Panc1 (cell line): ENCODE results near the gene PYM1. TPM values are rescaled to one million over a fixed set of nuclear protein-coding genes. Genes with fewer than 3 reads are reported as not detected.
"Not testable (repeated sequence)": the region's sequence is repeated elsewhere in the genome, so short reads cannot be mapped to it uniquely, and the experiment has no call there.

ENCODE experiments used
- ATAC-seq: fragments of 200-7000 bp; cut with Tn5 transposase; 2 replicates; pipeline ENCODE4 v1.9.1; 2020; ENCODE audit warnings: mild to moderate bottlenecking, moderate library complexity
- BruUV-seq: library from RNA; stranded (reverse); fragments of 400-500 nt; replicated peaks from 2 replicates; lab custom pipeline; 2021; lab: Mats Ljungman, UMichigan
- CTCF ChIA-PET: fragments of 300-600 bp; sonication (Branson Sonifier 250); formaldehyde crosslinking; loops from one replicate; lab custom pipeline; 2022; ENCODE audit warnings: antibody characterized with exemption; lab: Charles Lee
- POLR2A ChIA-PET: fragments of 300-600 bp; sonication (Branson Sonifier 250); formaldehyde crosslinking; loops from one replicate; lab custom pipeline; 2022; ENCODE audit warnings: antibody characterized with exemption; lab: Charles Lee
- DNase-seq: peaks from one replicate; pipeline ENCODE4 v3.0.0-alpha.2; 2010; ENCODE audit warnings: low read depth, low spot score
- H3K27ac ChIP-seq: 2 replicates; pipeline ENCODE4 v1.5.1; 2011; ENCODE audit warnings: mild to moderate bottlenecking, low read length, inconsistent platforms
- H3K27me3 ChIP-seq: fragments of 200-500 bp; sonication (Bioruptor generic); 2 replicates; pipeline ENCODE4 v1.6.0; 2014; ENCODE audit warnings: low read length, inconsistent platforms; ENCODE audit not compliant: control insufficient read depth, insufficient read depth
- H3K36me3 ChIP-seq: fragments of 200-500 bp; sonication (Bioruptor generic); 2 replicates; pipeline ENCODE4 v1.5.1; 2014; ENCODE audit warnings: inconsistent platforms, mild to moderate bottlenecking, low read length, moderate library complexity; ENCODE audit not compliant: control insufficient read depth, insufficient read depth
- H3K4me1 ChIP-seq: 2 replicates; pipeline ENCODE4 v1.5.1; 2011; ENCODE audit warnings: inconsistent platforms, mild to moderate bottlenecking, low read length, moderate library complexity; ENCODE audit not compliant: control insufficient read depth, insufficient read depth
- H3K4me3 ChIP-seq, 2 experiments: 2 replicates each; pipeline ENCODE4 v1.5.1; 2011 to 2012; ENCODE audit warnings: low read depth in 2 of 2, low read length in 2 of 2, mild to moderate bottlenecking in 2 of 2, inconsistent platforms in 1 of 2, moderate library complexity in 1 of 2
- H3K9me3 ChIP-seq: fragments of 200-500 bp; sonication (Bioruptor generic); 2 replicates; pipeline ENCODE4 v1.5.1; 2014; ENCODE audit warnings: low read depth, mild to moderate bottlenecking, inconsistent platforms, low read length, moderate library complexity; ENCODE audit not compliant: control insufficient read depth, insufficient read depth
- POLR2AphosphoS5 ChIP-seq: IDR thresholded peaks from 2 replicates; pipeline ENCODE4 v1.6.1; 2012; ENCODE audit warnings: mild to moderate bottlenecking, low read depth, low read length, moderate library complexity
- SIN3A ChIP-seq: IDR thresholded peaks from 2 replicates; pipeline ENCODE4 v1.6.1; 2012; ENCODE audit warnings: low read depth, mild to moderate bottlenecking, low read length, moderate library complexity, borderline replicate concordance; ENCODE audit not compliant: insufficient read depth
- TCF7L2 ChIP-seq: IDR thresholded peaks from 2 replicates; pipeline ENCODE4 v1.6.1; 2011; ENCODE audit warnings: mild to moderate bottlenecking, low read depth, low read length, inconsistent platforms
- in situ Hi-C: cut with HindIII; loops from 2 replicates; pipeline ENCODE4 v1.10.0; 2016; ENCODE audit warnings: low sequenced_read_pairs, low pct_unique_long_range_greater_than_20kb
- intact Hi-C: fragments of 100-400 bp; cut with micrococcal nuclease; formaldehyde crosslinking; loops from one replicate; pipeline ENCODE4 v1.10.0; 2022; ENCODE audit not compliant: unreplicated experiment
- total RNA-seq: library from RNA; stranded (reverse); gene quantifications from one replicate; pipeline ENCODE4 v1.2.1, GENCODE V29; 2021; ENCODE audit not compliant: unreplicated experiment
- TF ChIP-seq, protein P1 (sequence below): fragments of 450-650 bp; IDR thresholded peaks from 2 replicates; pipeline ENCODE4 v1.5.1; 2017; ENCODE audit warnings: mild to moderate bottlenecking
- TF ChIP-seq, protein P2 (sequence below), 2 experiments: IDR thresholded peaks; 2 replicates each; pipeline ENCODE4 v1.6.1; 2011 to 2012; ENCODE audit warnings: low read depth in 2 of 2, control low read depth in 1 of 2, low read length in 1 of 2, mild to moderate bottlenecking in 1 of 2, moderate library complexity in 1 of 2; ENCODE audit not compliant: insufficient read depth in 1 of 2

The PYM1 gene
- total RNA-seq, 1 experiment from 2014 or later, result 32.2 TPM

DNA sequence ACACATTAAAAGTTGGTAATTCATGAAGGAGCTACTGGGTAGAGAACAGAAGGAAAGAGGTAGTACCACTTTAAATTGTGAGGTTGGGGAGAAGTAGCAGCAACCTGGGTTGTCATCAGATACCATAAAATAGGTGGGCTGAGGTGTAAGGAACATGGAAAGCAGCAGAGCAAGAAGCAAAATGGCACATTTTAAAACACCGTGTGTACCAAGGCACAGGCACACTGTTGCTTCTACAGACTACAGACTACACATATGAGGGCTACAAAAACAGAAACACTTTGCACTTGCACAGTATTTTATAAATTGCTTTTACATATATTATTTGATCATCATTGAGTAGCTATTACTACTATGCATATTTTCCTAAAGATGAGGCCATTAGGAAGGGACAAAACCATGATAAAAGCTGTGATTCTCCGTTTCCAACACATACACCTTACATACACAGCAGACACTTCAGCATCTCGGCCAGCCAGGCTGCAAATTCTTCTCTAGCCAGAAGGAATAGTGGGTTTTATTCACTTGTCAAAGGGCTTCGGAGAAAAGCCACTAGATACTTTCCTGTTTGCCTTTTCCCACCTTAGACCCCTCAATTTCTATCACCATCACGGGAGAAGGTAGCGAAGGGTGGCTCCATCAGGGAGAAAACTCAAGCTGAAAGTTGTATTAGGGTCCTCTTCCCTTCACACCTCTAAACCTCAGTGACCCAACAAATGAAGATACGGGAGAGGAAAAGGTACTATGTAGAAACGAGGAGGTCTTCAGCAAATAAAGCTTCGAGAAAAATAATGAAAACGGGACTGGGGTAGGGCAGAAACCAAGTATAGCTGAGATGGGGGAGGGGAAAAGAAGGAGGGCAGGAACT is 1.6 kb downstream of the PYM1 start:
- peak; percentile 5 for ATAC-seq
- Histone ChIP-seq H3K4me1 (peaks cover 28% of the 10 kb centered on the region), H3K27ac (peak overlapping the region; percentile 100), H3K4me3 (peak overlapping the region; percentile 67 to 91), H3K36me3 (peaks cover 4% of the 10 kb centered on the region; the same call in 1 of the 2 replicates), H3K9me3 (no peaks in the 10 kb centered on the region), H3K27me3 (no peaks in the 10 kb centered on the region)
- no peak for DNase-seq
- ChIA-PET POLR2A (interaction anchor here (0.6 to 1.3 kb wide), 3 partner anchors 30 to 109 kb away, joined by 3 to 13 read pairs (median 5); no protein-coding TSS in a partner anchor), CTCF (interaction anchor here (0.6 to 0.7 kb wide), 3 partner anchors 89 to 151 kb away, joined by 4 to 9 read pairs (median 7); no protein-coding TSS in a partner anchor)
- in situ Hi-C loops, result no loop called here
- intact Hi-C loops, result loop anchor here (2.0 to 5.0 kb wide), 2 partner anchors 97 to 199 kb away; partner anchors contain the start of genes CD63 and DNAJC14
- TF ChIP-seq TCF7L2, result no peak
- TF ChIP-seq, protein P1, sequence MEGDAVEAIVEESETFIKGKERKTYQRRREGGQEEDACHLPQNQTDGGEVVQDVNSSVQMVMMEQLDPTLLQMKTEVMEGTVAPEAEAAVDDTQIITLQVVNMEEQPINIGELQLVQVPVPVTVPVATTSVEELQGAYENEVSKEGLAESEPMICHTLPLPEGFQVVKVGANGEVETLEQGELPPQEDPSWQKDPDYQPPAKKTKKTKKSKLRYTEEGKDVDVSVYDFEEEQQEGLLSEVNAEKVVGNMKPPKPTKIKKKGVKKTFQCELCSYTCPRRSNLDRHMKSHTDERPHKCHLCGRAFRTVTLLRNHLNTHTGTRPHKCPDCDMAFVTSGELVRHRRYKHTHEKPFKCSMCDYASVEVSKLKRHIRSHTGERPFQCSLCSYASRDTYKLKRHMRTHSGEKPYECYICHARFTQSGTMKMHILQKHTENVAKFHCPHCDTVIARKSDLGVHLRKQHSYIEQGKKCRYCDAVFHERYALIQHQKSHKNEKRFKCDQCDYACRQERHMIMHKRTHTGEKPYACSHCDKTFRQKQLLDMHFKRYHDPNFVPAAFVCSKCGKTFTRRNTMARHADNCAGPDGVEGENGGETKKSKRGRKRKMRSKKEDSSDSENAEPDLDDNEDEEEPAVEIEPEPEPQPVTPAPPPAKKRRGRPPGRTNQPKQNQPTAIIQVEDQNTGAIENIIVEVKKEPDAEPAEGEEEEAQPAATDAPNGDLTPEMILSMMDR, result 0 out of 2 replicates have a peak, but pooled peaks have one; percentile 26
- TSS peak; percentile 81 for BruUV-seq

DNA sequence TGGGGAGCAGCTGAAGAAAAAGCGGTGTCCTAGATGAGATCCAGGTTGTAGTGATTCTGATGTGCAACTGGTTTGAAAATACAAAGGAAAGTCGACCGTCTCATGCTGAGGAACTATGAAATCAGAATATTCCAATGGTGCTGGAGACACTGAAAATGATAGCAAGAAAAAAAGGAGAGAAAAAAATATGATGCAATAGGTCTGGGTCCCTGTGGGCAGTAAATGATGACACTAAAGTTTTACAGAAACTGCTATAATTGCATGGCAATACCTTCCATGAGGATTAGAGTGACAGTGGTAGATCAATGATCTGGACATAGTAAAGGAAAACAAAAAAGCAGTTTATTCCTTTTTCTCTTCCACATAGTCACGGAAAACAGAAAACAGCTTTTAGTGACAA is 2.3 kb downstream of the PYM1 start:
- CTCF ChIA-PET, result no interaction called here
- TF ChIP-seq, protein P1, result no peak
- TF ChIP-seq TCF7L2, result no peak
- TF ChIP-seq SIN3A, result no peak
- TF ChIP-seq, protein P2, sequence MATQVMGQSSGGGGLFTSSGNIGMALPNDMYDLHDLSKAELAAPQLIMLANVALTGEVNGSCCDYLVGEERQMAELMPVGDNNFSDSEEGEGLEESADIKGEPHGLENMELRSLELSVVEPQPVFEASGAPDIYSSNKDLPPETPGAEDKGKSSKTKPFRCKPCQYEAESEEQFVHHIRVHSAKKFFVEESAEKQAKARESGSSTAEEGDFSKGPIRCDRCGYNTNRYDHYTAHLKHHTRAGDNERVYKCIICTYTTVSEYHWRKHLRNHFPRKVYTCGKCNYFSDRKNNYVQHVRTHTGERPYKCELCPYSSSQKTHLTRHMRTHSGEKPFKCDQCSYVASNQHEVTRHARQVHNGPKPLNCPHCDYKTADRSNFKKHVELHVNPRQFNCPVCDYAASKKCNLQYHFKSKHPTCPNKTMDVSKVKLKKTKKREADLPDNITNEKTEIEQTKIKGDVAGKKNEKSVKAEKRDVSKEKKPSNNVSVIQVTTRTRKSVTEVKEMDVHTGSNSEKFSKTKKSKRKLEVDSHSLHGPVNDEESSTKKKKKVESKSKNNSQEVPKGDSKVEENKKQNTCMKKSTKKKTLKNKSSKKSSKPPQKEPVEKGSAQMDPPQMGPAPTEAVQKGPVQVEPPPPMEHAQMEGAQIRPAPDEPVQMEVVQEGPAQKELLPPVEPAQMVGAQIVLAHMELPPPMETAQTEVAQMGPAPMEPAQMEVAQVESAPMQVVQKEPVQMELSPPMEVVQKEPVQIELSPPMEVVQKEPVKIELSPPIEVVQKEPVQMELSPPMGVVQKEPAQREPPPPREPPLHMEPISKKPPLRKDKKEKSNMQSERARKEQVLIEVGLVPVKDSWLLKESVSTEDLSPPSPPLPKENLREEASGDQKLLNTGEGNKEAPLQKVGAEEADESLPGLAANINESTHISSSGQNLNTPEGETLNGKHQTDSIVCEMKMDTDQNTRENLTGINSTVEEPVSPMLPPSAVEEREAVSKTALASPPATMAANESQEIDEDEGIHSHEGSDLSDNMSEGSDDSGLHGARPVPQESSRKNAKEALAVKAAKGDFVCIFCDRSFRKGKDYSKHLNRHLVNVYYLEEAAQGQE (IDR thresholded peaks at IDR 0.05; ENCODE audit: insufficient read depth in 1 of 2, low read depth in 2 of 2, low read length in 1 of 2), result no peak
- no peak for TF ChIP-seq POLR2AphosphoS5
- Histone ChIP-seq H3K27ac (peak overlapping the region; percentile 100), H3K4me1 (peaks cover 21% of the 10 kb centered on the region), H3K4me3 (peak overlapping the region in 1 of 2 experiments; percentile 67; a peak in 2 of 4 replicates), H3K9me3 (no peaks in the 10 kb centered on the region), H3K36me3 (peaks cover 4% of the 10 kb centered on the region; the same call in 1 of the 2 replicates), H3K27me3 (no peaks in the 10 kb centered on the region)
- in situ Hi-C loops (no loop called here), intact Hi-C loops (loop anchor here (5.0 kb wide), 1 partner anchor 198 kb away; the partner anchor contains the start of gene CD63)
- BruUV-seq, result no TSS peak
- POLR2A ChIA-PET, result interaction anchor here (1.2 kb wide), 1 partner anchor 96 kb away, joined by 8 read pairs; the partner anchor contains the start of gene DNAJC14
- DNase-seq, result no peak
- ATAC-seq, result no peak

DNA sequence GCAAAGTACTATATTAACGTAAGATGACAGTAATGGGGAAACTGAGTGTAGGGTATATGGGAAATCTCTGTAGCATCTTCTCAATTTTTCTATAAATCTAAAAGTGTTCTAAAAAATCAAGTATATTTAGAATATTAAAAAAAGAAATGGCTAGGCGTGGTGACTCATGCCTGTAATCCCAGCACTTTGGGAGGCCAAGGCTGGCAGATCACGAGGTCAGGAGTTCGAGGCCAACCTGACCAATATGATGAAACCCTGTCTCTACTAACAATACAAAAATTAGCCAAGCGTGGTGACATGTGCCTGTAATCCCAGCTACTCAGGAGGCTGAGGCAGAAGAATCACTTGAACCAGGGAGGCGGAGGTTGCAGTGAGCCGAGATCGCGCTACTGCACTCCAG is 4.0 kb downstream of the PYM1 start:
- H3K27me3 ChIP-seq, H3K4me3 ChIP-seq, CTCF ChIA-PET, intact Hi-C loops, DNase-seq, BruUV-seq, H3K27ac ChIP-seq, POLR2A ChIA-PET, in situ Hi-C loops, H3K36me3 ChIP-seq, ATAC-seq, H3K9me3 ChIP-seq: not testable (repeated sequence)
- H3K4me1 ChIP-seq, result peaks cover 11% of the 10 kb centered on the region
